ENCODE measurements around the gene GRIFIN. TPM values are rescaled to one million over a fixed set of nuclear protein-coding genes. Genes with fewer than 3 reads are reported as not detected.
A peak's percentile ranks its signal among the peaks of the same experiment; 100 is the strongest.

Gene GRIFIN
- total and polyA plus RNA-seq, 2 experiments from 2014 or later: not detected

DNA sequence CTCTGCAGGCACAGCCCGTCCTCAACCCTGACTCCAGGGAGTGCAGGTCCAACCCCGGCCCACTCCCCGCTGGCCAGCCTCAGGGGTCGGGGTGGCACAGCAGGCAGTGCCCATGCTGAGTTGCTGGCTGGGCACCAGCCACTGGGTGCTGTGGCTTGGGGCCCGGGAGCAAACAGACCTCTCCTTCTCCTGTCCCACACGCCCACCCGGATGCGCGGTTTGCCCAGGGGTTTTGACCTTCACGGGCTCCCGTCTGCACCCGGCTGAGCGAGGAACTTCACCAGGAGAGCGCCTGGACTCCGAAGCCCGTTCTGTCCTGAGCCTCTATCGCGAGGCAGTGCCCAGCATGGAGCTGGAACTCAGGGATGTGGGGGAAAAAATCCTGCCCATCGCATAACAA is 2.6 kb upstream of the GRIFIN start:
- H3K79me2 ChIP-seq: no peaks in the 10 kb centered on the region
- H3K9me2 ChIP-seq (replicated peaks; ENCODE audit: insufficient read depth): no peaks in the 10 kb centered on the region
- H3K4me2 ChIP-seq: no peak overlapping the region
- no peak overlapping the region for H2AFZ ChIP-seq
- H3K4me1 ChIP-seq (ENCODE audit: insufficient read depth): no peaks in the 10 kb centered on the region
- H3K9me3 ChIP-seq (ENCODE audit: low read depth): no peaks in the 10 kb centered on the region
- H3K27me3 ChIP-seq: no peaks in the 10 kb centered on the region
- no peaks in the 10 kb centered on the region for H3K36me3 ChIP-seq (replicated peaks; ENCODE audit: insufficient read depth, low read depth)
- no peak overlapping the region for H3K27ac ChIP-seq
- TF ChIP-seq, protein P1, sequence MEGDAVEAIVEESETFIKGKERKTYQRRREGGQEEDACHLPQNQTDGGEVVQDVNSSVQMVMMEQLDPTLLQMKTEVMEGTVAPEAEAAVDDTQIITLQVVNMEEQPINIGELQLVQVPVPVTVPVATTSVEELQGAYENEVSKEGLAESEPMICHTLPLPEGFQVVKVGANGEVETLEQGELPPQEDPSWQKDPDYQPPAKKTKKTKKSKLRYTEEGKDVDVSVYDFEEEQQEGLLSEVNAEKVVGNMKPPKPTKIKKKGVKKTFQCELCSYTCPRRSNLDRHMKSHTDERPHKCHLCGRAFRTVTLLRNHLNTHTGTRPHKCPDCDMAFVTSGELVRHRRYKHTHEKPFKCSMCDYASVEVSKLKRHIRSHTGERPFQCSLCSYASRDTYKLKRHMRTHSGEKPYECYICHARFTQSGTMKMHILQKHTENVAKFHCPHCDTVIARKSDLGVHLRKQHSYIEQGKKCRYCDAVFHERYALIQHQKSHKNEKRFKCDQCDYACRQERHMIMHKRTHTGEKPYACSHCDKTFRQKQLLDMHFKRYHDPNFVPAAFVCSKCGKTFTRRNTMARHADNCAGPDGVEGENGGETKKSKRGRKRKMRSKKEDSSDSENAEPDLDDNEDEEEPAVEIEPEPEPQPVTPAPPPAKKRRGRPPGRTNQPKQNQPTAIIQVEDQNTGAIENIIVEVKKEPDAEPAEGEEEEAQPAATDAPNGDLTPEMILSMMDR (IDR thresholded peaks at IDR 0.05; ENCODE audit: poor library complexity): no peak
- TF ChIP-seq EZH2 (IDR thresholded peaks at IDR 0.05; ENCODE audit: borderline replicate concordance) (no peak), EZH2phosphoT487 (IDR thresholded peaks at IDR 0.05; ENCODE audit: low read depth, severe bottlenecking, unreplicated experiment) (no peak)
- no peaks in the 10 kb centered on the region for H4K20me1 ChIP-seq (ENCODE audit: insufficient read depth, poor library complexity, severe bottlenecking)
- no peak overlapping the region for H3K4me3 ChIP-seq
- WGBS (ENCODE audit: low lambda C conversion rate, missing lambda C conversion rate): 95% methylated on average over 18 of the region's 19 CpGs
- DNase-seq (ENCODE audit: low spot score): peak; percentile 8

DNA sequence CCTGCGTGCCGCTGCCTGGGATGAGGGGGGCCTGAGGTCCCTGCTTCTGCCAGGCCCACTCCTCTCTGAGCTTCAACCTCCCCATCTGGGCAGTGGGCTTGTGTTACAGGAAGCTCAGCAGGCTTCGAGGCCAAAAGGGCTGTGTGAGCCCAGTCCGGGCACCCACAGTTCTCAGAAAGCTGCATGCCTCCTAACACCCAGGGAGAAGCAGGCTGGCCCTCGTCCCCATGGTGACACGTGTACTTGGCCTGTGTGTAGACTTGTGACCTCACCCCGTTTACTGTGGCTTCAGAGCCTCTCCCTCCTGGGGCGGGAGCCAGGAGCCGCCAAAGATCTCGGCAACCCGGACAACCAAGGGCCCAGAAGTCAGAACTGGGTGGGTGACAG is 2.2 kb upstream of the GRIFIN start:
- Histone ChIP-seq H3K79me2 (no peaks in the 10 kb centered on the region), H3K36me3 (replicated peaks; ENCODE audit: insufficient read depth, low read depth) (no peaks in the 10 kb centered on the region), H3K9me3 (ENCODE audit: low read depth) (no peaks in the 10 kb centered on the region), H2AFZ (no peak overlapping the region), H3K27me3 (no peaks in the 10 kb centered on the region), H4K20me1 (ENCODE audit: insufficient read depth, poor library complexity, severe bottlenecking) (no peaks in the 10 kb centered on the region), H3K9me2 (replicated peaks; ENCODE audit: insufficient read depth) (no peaks in the 10 kb centered on the region), H3K4me1 (ENCODE audit: insufficient read depth) (no peaks in the 10 kb centered on the region), H3K27ac (no peak overlapping the region), H3K4me2 (no peak overlapping the region), H3K4me3 (no peak overlapping the region)
- TF ChIP-seq, protein P1 (IDR thresholded peaks at IDR 0.05; ENCODE audit: poor library complexity): no peak
- TF ChIP-seq EZH2 (IDR thresholded peaks at IDR 0.05; ENCODE audit: borderline replicate concordance): no peak
- no peak for TF ChIP-seq EZH2phosphoT487 (IDR thresholded peaks at IDR 0.05; ENCODE audit: low read depth, severe bottlenecking, unreplicated experiment)
- WGBS (ENCODE audit: low lambda C conversion rate, missing lambda C conversion rate): 79% methylated on average over 11 of the region's 11 CpGs
- DNase-seq (ENCODE audit: low spot score): no peak

DNA sequence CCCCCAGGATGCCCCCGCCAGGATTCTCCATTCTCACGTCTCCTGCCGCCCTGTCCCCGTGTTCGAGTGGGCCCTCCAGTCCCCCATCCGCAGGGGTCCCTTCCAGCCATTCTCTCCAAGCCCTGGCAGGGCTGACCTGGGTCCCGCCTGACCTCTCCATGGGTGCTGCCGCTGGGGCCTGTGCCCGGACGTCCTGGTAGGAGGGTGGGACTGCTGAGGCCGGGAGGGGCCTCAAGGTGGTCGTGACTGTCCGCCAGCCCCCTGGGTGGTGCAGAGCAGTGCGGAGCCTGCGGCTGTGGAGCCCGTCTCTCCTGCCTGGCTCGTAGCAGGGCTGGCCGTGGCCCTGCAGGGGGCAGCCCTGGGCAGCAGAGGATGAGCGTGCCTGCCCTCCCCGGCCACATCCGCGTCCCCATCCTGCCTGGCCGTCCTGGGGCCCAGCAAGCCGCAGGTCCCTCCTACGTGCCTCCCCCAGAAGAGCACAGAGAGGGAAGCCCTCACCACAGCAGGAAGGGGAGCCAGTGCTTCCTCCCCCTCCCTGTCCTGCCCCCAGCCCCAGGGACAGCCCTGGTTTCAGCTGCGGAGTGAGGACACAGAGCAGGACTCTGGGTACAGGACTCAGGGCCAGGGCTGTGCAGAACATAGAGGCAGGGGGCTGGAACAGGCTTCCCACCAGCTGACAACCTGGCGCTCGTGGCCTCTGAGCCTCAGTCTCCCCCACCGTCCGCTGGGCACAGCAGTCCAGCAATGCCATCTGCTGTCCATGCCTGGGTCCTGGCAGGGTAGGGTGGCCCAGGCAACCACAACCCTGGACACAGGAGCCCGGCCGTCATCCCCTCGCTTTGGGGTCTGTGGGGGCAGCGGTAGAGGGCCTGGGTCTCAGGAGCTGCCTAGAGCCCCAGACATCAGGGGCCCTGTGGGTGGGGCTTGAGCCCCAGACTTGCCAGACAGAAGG is 1.5 kb upstream of the GRIFIN start:
- Histone ChIP-seq H3K9me3 (ENCODE audit: low read depth) (no peaks in the 10 kb centered on the region), H2AFZ (no peak overlapping the region), H3K36me3 (replicated peaks; ENCODE audit: insufficient read depth, low read depth) (no peaks in the 10 kb centered on the region), H4K20me1 (ENCODE audit: insufficient read depth, poor library complexity, severe bottlenecking) (no peaks in the 10 kb centered on the region), H3K79me2 (no peaks in the 10 kb centered on the region), H3K4me3 (no peak overlapping the region), H3K9me2 (replicated peaks; ENCODE audit: insufficient read depth) (no peaks in the 10 kb centered on the region), H3K4me2 (no peak overlapping the region), H3K27ac (no peak overlapping the region), H3K27me3 (no peaks in the 10 kb centered on the region), H3K4me1 (ENCODE audit: insufficient read depth) (no peaks in the 10 kb centered on the region)
- WGBS (ENCODE audit: low lambda C conversion rate, missing lambda C conversion rate): 63% methylated on average over 23 of the region's 34 CpGs
- TF ChIP-seq EZH2phosphoT487 (IDR thresholded peaks at IDR 0.05; ENCODE audit: low read depth, severe bottlenecking, unreplicated experiment) (no peak), EZH2 (IDR thresholded peaks at IDR 0.05; ENCODE audit: borderline replicate concordance) (no peak)
- TF ChIP-seq, protein P1 (IDR thresholded peaks at IDR 0.05; ENCODE audit: poor library complexity): peak; percentile 70
- peak; percentile 76 for DNase-seq (ENCODE audit: low spot score)

All from hepatocyte (in vitro differentiated cells).